Smooth muscle cell of the pulmonary artery (primary cell): ENCODE measurements around the gene STOML3. TPM values are rescaled to one million over a fixed set of nuclear protein-coding genes. Genes with fewer than 3 reads are reported as not detected.

Source experiments
- total RNA-seq: library from RNA; depleted of rRNA; stranded (reverse); fragments of >200 nt; gene quantifications from 2 replicates; pipeline ENCODE4 v1.2.3, GENCODE V29; 2014

The STOML3 gene
- not detected in 2 replicates for total RNA-seq

DNA sequence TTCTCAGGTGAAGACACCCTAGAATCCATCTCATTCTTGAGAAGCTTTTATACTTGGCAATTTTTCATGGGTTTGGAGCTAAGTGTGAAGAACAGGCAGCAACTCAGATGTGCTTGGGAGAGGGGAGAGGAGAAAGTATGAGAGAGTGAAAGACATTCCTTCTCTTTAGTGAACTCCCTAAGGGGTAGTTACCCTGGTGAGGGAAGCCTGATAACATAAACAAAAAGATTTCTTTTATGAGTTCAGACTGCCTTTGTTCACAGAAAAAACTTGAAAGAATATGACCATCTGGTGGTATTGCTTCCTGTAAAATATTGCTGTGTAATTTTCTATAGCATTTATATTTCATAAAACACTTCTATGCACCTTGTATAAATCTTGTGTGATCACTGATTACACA lies at the start of gene STOML3:
Gene STOML3, minus strand, starts transcription at position 139 of the 400 bp plus-strand sequence. Its CDS starts 110 bp downstream, at position 29.

GRCh38 chr13:39037880-39038568 lies 47.4 kb upstream of the STOML3 start, which contains the start of the genes NHLRC3 and PROSER1:
Gene NHLRC3, plus strand, starts transcription at chr13:39038456. Its CDS starts 184 bp downstream, at chr13:39038640.
Gene PROSER1, minus strand, starts transcription at chr13:39038089. Its CDS starts 847 bp downstream, at chr13:39037242.

Other genes with a start within 250 kb of the STOML3 start
- 12.2 and 13.4 TPM in 2 replicates for gene PROSER1, start 47.3 kb upstream of the STOML3 start, total RNA-seq
- gene NHLRC3, start 47.6 kb upstream of the STOML3 start, total RNA-seq: 21.6 and 26.7 TPM in 2 replicates